PFSK-1 (cell line): ENCODE results near the gene RBM33.

ENCODE experiments used
- POLR2AphosphoS5 ChIP-seq: IDR thresholded peaks from 2 replicates; pipeline ENCODE4 v1.6.1; 2012; ENCODE audit warnings: low read depth, mild to moderate bottlenecking, control low read depth, low read length, moderate library complexity
- TF ChIP-seq, protein P1 (sequence below), 2 experiments: IDR thresholded peaks; 2 replicates each; pipeline versions ENCODE4 v1.6.1 to v1.8.0; 2011 to 2012; ENCODE audit warnings: low read depth in 2 of 2, low read length in 2 of 2, control low read depth in 1 of 2, inconsistent platforms in 1 of 2, mild to moderate bottlenecking in 1 of 2, moderate library complexity in 1 of 2; ENCODE audit not compliant: insufficient read depth in 1 of 2

DNA sequence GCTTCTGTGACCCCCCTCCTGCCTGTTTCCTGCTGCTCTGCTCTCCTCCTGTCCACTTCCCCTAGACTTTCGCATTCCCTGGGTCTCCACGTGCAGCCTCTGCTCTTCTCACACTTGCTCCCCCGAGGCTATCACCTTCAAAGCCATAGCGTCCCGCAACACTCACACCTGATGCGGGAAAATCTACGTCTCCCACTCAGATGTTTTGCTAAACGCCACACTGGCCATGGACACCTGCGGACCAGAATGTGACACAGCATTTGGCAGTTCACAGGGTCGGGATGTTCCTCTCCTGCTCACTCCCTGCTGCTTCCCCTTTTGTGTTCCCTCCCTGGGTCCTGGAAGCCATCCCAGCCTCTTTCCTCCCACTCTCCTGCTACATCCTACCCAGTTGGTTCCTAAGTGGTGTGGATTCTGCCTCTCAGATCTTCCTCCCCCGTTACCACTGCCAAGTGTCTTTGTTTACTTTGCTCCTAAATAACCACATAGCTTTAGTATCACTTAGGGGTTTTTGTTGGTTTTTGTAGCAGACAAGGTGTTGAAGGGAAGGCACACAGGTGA is 33.7 kb upstream of the RBM33 start:
- no peak for TF ChIP-seq POLR2AphosphoS5
- TF ChIP-seq, protein P1, sequence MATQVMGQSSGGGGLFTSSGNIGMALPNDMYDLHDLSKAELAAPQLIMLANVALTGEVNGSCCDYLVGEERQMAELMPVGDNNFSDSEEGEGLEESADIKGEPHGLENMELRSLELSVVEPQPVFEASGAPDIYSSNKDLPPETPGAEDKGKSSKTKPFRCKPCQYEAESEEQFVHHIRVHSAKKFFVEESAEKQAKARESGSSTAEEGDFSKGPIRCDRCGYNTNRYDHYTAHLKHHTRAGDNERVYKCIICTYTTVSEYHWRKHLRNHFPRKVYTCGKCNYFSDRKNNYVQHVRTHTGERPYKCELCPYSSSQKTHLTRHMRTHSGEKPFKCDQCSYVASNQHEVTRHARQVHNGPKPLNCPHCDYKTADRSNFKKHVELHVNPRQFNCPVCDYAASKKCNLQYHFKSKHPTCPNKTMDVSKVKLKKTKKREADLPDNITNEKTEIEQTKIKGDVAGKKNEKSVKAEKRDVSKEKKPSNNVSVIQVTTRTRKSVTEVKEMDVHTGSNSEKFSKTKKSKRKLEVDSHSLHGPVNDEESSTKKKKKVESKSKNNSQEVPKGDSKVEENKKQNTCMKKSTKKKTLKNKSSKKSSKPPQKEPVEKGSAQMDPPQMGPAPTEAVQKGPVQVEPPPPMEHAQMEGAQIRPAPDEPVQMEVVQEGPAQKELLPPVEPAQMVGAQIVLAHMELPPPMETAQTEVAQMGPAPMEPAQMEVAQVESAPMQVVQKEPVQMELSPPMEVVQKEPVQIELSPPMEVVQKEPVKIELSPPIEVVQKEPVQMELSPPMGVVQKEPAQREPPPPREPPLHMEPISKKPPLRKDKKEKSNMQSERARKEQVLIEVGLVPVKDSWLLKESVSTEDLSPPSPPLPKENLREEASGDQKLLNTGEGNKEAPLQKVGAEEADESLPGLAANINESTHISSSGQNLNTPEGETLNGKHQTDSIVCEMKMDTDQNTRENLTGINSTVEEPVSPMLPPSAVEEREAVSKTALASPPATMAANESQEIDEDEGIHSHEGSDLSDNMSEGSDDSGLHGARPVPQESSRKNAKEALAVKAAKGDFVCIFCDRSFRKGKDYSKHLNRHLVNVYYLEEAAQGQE (IDR thresholded peaks at IDR 0.05; ENCODE audit: insufficient read depth in 1 of 2, low read depth in 2 of 2, low read length in 2 of 2), result no peak
